HG03045 (cell line): ENCODE results near the gene EFR3B.

ENCODE experiments used
- ATAC-seq: cut with Tn5 transposase; IDR thresholded peaks from one replicate; pipeline ENCODE4 v1.9.1; 2021; ENCODE audit warnings: mild to moderate bottlenecking, moderate library complexity; ENCODE audit not compliant: unreplicated experiment

The EFR3B gene

GRCh38 chr2:25068217-25068616 lies 26.3 kb downstream of the EFR3B start:
- ATAC-seq: no peak

GRCh38 chr2:25071966-25072365 lies 30.1 kb downstream of the EFR3B start:
- no peak for ATAC-seq

DNA sequence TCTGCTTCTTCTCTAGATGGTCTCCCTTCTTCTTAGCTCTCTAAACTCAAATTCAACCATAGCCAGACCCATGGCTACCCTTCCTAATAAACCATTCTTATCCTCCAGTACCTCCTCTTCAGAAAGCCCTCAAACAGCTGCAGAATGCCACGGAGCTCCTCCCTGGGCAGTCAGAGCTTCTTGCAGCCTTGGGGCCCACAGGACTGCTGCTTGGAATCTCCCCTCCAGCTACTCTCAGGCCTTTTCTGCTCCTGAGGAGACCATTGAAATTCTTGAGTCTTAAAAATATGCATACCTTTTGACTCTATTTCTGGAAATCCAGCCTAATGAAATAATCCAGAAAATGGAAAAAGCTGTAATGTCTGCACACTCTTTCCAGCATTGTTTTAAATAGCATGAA lies 30.7 kb downstream of the EFR3B start:
- ATAC-seq: no peak

GRCh38 chr2:25073025-25073424 lies 31.1 kb downstream of the EFR3B start:
- ATAC-seq: no peak

GRCh38 chr2:25073914-25074313 lies 32.0 kb downstream of the EFR3B start:
- no peak for ATAC-seq

- ATAC-seq: no peak
Measured at GRCh38 chr2:25074826-25075225, 33.0 kb downstream of the EFR3B start.

DNA sequence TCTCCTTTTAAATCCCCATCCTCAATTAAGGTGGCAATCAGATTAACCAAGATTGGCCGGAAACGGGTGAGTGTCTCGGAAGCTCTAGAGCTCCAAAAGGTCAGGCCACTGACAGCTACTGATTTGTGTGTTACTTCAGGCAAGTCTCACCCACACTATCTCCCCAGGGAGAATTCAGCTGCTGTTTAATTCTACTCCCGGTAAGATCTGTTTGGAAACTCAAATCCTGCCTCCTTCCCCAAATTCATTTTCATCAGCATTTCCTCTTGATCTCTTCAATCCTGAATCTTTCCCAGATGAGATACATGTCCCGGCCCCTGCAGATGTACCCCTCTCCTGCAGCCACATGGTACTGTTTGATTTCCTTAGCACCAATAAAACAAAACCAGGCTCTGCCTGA lies 34.9 kb downstream of the EFR3B start:
- no peak for ATAC-seq

GRCh38 chr2:25077789-25078169 lies 35.9 kb downstream of the EFR3B start:
- ATAC-seq: no peak

- ATAC-seq: no peak
Measured at GRCh38 chr2:25078170-25079049, 36.5 kb downstream of the EFR3B start.

- no peak for ATAC-seq
Measured at GRCh38 chr2:25079050-25079635, 37.3 kb downstream of the EFR3B start.

DNA sequence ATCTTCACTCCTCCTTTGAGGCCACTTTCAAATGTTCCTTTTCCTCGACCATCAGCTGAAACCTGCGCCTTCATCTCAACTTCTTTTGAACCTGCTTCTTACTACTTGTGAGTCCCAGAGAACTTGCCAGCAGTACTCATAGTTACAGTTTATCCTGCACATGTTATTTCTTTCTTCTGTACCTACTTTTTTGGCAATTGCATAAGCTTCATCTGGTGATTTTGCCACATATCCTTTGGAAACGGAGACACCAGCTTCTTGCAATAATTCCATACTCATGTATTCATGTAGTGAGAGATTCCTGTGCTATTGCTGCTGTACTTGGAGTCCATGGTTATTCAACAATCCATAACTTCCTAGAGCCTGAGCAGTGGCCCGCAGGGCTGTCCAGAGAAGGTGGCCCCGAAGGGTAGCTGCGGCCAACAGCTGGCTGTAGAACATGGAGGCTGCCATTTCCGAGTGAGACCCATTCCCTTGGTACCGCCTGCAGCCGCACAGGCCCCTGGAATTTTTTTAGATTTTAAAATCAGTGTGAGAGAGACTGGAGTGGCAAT lies 39.4 kb downstream of the EFR3B start:
- no peak for ATAC-seq

DNA sequence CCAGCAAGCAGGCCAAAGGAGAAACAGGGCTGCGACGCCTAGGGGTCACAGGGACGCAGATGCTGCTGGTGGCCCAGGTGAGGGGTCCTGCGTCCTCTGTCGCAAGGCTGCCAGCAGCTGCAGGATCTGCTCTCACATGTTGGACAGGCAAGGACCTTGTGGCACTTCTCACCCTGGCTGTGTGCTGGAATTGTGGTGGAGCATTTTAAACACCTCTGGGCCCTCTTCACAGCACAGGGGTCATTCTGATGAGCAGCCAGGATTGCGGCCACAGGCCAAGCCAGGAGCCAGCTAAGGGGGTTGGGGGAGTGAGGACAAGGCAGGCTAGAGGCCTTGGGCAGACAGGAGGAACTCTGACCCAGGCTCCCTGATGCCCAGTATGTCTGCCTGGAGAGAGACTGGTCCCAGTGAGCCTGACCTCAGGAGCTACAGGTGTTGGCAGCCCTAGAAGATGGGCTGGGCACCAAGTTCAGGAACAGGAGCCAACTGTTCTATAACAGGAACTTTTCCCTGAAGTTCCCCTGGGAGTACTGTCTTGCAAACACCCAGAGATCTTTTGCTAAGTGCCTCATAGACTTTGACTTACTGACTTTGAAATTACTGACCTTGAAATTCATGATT lies 40.2 kb downstream of the EFR3B start:
- no peak for ATAC-seq

- no peak for ATAC-seq
Measured at GRCh38 chr2:25085761-25086560, 44.1 kb downstream of the EFR3B start.

DNA sequence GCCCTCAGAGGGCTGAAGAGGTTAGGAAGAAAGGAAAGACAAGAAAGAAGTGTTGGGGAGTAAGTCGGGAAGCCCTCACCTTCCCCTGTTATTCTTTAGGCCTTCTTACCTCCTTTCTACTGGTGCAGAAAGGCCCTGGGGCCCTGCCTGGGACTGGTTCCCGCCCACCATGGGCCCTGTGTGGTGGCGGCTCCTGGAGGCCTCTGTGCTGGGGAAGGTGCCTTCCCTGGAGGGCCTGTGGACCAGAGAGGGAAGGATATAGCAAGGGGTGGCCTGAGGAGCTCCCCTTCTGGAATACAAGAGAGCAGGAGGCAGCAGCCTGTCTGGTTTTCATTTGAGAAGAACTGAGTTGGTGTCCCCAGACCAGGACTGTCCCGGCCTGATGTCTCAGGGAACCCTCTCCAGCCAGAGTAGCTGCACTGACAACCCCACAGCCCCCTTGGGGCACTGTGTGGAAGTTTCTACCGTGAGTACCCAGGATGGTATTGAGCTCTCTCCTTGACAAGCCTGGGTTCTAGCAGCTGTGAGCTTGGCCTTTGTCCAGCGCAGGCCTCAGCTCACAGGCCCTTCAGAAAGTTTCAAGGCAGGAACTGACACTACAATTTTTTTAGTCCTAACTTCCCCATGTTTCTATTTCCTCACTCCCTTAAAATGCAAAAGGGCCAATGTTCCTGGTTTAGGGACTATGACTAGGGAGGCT lies 47.1 kb downstream of the EFR3B start:
- ATAC-seq: no peak

DNA sequence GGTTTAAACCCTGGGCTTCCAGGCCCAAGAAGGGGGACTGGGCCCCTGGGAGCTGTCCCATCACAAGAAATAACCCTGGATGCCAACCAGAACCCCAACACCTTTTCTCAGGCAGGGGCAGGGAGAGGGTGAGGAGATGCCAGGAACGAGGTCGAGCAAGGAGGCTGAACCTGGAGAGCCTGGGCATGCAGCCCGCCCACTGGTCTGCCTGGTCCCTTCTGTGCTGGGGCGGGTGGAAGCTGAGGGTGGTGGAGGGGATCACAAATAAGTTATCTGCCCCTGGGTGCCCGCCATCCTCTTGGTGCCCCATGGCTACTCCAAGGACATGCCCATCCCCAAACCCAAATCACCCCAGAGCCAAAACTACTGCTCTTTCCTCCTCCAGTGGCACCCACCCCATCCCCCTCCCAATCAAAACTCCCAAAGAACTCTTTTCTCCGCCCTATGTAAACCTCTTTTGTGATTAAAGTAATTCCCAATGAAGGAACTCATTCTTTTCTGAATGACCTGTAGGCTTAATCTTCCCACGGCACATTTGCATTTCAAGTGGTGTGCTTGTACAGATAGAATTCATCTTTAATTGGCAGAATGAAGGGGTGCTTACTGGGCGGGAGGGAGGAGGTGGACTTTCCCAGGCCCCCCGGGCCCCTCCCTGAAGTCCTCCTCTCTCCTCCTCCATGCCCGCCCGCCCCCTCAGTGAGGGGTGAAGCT lies 47.9 kb downstream of the EFR3B start:
- no peak for ATAC-seq

DNA sequence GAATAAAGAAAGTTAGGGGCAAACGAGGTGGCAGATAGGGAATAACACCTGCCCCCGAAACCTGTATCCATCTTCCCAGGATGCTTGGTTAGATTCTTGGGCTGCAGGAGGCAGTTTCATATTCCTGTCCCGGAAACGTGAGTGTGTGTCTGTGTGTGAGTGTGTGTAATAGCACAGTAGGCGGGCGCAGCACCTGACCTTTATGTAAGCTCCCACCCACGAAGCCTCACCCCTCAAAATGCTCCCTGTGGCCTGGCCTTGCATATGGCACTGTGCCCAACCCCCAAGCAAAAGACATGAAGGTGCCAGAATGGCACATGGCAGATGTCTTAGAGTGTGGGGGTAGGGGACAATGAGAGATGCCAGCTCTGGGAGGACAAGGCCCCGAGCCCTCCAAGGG lies 48.9 kb downstream of the EFR3B start:
- no peak for ATAC-seq

DNA sequence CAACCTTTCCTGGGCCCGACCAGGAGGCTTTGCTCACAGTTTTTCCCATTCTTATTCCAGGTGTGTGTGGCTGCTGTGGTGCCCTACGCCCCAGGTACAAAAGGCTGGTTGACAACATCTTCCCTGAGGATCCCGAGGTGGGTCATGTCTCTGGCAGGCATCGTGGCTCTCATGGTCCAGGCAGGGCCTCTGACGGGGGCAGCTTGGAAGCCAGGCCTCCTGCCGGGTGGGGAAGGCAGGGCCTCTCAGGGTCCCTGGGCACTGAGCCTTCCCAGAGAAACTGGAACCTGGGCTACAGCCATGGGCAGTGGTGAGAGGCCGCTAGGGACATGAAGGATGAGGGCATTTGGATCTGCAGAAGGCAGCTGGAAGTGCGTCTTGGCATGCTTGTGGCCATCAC lies 49.4 kb downstream of the EFR3B start:
- ATAC-seq: no peak

DNA sequence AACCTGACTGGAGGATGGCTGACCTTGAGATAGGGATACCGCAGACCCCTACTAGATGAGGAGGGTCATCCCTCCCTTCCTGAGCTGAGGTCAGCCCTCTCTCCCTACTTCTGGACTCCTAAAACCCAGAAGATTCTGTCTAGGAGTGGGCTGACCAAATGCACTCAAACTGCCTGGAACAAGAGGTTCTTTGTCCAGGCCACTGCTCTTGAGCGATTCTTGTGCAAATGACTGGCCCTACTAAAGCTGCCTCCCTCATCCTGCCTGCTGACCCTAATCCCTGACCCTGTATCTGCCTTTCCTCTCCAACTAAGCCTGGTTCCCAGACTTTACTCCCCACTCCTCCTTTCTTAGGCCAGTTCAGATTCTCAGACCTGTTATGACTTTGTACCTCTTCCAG lies 56.2 kb downstream of the EFR3B start:
- ATAC-seq: no peak

DNA sequence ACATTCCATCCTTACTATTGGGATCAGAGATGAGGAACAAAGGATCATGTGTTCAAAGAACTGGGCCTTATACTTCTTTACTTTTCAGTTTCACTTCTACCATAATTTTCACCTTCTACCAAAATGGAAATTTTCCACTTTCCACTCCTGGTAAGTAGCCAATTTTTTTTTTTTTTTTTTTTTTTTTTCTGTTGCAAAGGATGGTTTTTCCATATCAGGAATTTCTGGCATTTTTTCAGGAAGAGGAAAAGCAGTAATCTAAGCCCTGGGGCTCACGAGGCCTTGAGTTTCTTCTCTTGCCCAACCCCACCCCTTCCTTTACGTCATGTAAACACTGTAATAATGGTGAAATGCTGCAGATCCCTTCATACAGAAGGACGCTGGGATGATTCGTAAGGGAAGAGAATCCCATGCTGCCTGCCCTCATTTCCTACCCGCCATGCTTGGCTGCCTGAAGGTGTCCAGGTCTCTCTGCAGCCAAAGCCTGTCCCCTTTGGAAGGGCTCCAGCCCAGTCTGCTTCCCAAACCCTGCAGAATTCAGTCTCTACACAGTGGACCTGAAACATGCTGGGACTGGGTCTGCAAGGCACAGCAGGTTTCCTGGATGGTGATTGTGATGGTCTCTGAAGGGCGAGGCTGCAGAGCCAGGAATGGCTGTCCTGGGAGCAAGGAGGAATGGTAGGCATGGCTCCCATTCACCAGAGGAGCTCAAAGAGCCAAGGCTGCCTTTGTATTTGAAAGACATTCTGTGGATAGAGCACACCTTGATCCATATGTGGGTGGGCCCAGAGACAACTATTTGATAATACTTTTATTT lies 57.0 kb downstream of the EFR3B start:
- no peak for ATAC-seq
